Choroid plexus epithelial cell (primary cell): ENCODE measurements around the gene EML4.
"Not testable (repeated sequence)": the region's sequence is repeated elsewhere in the genome, so short reads cannot be mapped to it uniquely, and the experiment has no call there.

Source experiments
- DNase-seq: peaks from one replicate; pipeline ENCODE4 v3.0.0-alpha.2; 2010; ENCODE audit warnings: low read depth
- H3K4me3 ChIP-seq: 2 replicates; pipeline ENCODE4 v1.5.1; 2011; ENCODE audit warnings: low read depth, mild to moderate bottlenecking, control low read depth, low read length, moderate library complexity
- TF ChIP-seq, protein P1 (sequence below): conservative IDR thresholded peaks from 2 replicates; pipeline ENCODE4 v1.5.1; 2011; ENCODE audit warnings: low read depth, mild to moderate bottlenecking, control low read depth, inconsistent platforms, low read length, moderate library complexity

EML4 gene

DNA sequence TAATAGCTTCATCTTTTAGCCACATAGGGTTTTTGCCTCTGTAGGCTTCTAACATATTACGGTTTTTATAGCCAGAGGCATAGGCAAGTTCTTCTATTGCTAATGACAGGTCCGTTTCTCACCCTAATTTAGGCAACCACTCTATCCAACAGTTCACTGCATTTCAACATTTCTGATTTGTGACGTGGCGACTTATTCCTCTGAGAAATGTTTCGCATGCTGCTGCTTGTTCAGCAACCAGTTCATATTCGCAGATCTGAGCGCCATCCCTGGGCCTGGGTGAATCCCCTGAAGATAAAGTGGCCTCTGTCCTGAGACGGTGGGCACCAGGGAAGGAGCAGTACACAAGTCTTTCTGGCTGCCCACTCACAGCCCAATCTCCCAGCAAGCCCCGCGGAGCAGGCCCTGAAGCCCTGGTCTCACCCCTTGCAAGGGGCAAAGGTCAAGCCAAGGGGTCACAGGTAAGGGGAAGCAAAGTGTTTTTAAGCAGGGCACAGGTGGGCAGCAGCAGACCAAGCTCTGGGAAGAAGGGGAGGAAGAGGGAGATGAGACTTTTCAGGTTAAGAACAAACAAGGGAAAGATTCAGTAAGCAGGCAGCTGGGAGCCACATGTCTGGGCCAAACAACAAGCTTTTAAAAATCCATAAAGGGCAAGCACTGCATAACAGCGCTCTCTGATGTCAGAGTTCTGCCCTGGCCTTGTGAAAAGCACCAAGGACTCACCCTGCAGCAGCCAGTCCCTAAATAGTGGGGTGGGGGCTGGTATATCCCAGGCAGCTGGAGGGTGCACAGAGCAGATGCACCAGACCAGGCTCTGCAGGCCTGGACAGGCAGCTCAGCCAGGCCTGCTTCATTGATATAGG, 202.7 kb downstream of the EML4 start:
- TF ChIP-seq, protein P1, sequence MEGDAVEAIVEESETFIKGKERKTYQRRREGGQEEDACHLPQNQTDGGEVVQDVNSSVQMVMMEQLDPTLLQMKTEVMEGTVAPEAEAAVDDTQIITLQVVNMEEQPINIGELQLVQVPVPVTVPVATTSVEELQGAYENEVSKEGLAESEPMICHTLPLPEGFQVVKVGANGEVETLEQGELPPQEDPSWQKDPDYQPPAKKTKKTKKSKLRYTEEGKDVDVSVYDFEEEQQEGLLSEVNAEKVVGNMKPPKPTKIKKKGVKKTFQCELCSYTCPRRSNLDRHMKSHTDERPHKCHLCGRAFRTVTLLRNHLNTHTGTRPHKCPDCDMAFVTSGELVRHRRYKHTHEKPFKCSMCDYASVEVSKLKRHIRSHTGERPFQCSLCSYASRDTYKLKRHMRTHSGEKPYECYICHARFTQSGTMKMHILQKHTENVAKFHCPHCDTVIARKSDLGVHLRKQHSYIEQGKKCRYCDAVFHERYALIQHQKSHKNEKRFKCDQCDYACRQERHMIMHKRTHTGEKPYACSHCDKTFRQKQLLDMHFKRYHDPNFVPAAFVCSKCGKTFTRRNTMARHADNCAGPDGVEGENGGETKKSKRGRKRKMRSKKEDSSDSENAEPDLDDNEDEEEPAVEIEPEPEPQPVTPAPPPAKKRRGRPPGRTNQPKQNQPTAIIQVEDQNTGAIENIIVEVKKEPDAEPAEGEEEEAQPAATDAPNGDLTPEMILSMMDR, result no peak
- DNase-seq, result peak; percentile 12
- no peak overlapping the region for H3K4me3 ChIP-seq

- H3K4me3 ChIP-seq, result no peak overlapping the region
- TF ChIP-seq, protein P1, result no peak
- DNase-seq, result no peak
Measured at GRCh38 chr2:42372474-42373200, 203.5 kb downstream of the EML4 start.

GRCh38 chr2:42376758-42377157, 207.6 kb downstream of the EML4 start:
- TF ChIP-seq, protein P1, result no peak
- DNase-seq, result no peak
- no peak overlapping the region for H3K4me3 ChIP-seq

GRCh38 chr2:42378415-42378814, 209.3 kb downstream of the EML4 start:
- no peak for DNase-seq
- TF ChIP-seq, protein P1, result no peak
- no peak overlapping the region for H3K4me3 ChIP-seq

- not testable (repeated sequence) for H3K4me3 ChIP-seq, DNase-seq
Measured at GRCh38 chr2:42380026-42380425, 210.9 kb downstream of the EML4 start.

GRCh38 chr2:42382144-42382543, 213.0 kb downstream of the EML4 start:
- no peak for DNase-seq
- TF ChIP-seq, protein P1, result no peak
- no peak overlapping the region for H3K4me3 ChIP-seq
